GM19328 (cell line): ENCODE measurements around the gene CLDN6.
"Not testable (repeated sequence)": the region's sequence is repeated elsewhere in the genome, so short reads cannot be mapped to it uniquely, and the experiment has no call there.

Experiments
- ATAC-seq: cut with Tn5 transposase; IDR thresholded peaks from one replicate; pipeline ENCODE4 v1.9.1; 2021; ENCODE audit warnings: mild to moderate bottlenecking, moderate library complexity; ENCODE audit not compliant: unreplicated experiment

CLDN6 gene

DNA sequence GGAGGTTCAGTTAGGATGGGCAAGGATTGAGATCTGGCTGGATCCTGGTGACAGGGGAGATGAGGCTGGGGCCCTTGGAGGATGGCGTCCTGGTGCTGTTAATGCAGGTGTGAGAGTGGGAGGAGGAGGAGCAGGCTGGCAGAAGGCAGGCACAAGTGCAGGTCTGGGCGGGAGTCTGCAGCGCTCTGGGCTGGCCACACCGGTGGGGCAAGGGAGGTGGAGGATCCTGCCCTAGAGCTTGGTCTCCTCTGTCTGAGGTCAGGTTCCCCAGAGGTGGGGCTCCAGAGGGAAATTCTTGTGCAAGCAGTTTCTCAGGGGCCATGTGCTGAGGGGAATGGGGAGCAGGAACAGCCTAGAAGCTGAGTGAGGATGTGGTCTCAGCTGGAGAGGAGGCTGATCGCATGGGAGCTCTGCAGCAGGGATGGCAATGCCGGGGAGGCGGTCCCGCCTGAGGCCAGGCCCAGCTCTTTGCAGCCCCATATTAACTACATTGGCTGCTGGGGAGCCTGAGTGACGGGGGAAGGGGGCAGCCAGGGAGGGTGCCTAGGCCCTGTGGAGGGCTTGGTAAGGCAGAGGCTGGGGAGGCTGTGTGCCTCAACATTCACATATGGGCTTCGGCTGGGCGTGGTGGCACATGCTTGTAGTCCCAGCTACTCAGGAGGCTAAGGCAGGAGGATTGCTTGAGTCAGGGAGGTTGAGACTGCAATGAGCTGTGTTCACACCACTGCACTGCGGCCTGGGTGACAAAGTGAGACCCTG, 34.8 kb upstream of the CLDN6 start:
- ATAC-seq = not testable (repeated sequence)

DNA sequence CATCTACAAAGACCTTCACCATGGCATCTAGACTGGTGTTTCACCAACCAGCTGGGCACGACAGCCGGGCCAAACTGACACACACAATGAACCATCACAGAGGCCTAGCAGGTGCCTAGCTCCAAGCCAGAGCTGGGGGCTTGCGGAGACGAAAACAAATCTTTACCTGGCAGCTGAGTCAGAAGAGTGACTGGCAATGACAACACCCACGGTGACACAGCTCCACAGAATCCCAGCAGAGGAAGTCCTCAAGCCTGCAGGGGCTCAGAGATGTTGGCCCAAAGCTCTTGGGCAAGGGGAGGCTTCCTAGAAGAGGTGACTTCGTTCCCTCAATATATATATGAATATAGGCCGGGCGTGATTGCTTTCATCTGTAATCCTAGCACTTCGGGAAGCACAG, 33.5 kb upstream of the CLDN6 start:
- no peak for ATAC-seq

DNA sequence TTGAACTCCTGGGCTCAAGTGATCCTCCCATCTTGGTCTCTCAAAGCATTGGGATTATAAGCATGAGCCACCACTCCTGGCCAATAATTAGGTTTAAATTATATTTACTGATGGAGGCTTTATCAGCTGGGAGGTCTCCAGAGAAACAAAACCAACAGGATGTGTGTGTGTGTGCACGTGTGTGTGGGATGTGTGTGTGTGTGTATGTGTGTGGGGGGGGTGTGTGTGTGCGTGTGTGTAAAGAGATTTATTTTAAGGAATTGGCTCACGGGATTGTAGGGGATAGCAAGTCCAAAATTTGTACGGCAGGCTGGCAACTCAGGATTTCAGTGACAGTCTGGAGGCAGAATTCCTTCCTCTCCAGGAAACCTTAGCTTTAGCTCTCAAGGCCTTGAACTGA, 33.0 kb upstream of the CLDN6 start:
- no peak for ATAC-seq

DNA sequence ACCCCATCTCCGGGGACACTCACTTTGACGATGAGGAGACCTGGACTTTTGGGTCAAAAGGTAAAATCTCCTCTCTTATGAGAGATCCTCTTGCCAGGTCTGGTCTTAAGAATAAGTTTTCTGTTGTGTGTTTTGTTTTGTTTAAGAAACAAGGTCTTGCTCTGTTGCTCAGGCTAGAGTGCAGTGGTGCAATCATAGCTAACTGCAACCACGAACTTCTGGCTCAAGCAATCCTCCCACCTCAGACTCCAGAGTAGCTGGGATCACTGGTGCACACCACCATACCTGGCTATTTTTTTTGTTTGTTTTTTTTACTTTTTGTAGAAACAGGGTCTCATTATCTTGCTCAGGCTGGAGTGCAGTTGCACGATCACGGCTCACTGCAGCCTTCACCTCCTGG, 32.5 kb upstream of the CLDN6 start:
- no peak for ATAC-seq

DNA sequence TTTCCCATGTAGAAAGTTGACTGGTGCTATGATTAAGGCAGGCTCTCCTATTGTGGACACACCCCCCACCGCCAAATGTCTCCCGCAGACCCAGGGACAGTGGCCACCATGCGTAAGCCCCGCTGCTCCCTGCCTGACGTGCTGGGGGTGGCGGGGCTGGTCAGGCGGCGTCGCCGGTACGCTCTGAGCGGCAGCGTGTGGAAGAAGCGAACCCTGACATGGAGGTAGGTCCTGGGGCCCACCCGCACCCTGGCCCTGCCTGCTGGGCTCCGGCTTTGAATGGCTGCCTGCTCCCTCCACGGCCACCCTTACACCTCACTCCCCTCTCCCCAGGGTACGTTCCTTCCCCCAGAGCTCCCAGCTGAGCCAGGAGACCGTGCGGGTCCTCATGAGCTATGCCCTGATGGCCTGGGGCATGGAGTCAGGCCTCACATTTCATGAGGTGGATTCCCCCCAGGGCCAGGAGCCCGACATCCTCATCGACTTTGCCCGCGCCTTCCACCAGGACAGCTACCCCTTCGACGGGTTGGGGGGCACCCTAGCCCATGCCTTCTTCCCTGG, 32.0 kb upstream of the CLDN6 start:
- no peak for ATAC-seq

DNA sequence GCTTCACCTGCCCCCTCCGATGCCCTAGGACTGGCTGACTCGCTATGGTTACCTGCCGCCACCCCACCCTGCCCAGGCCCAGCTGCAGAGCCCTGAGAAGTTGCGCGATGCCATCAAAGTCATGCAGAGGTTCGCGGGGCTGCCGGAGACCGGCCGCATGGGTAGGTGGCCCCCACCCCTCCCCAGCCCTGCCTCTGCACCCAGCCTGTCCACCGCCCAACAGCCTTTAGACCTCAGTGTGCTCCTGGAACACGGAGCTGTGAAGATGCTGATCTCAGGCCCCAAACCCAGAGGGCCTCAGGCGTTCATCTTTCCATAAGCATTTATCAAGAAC, 29.4 kb upstream of the CLDN6 start:
- ATAC-seq = no peak

DNA sequence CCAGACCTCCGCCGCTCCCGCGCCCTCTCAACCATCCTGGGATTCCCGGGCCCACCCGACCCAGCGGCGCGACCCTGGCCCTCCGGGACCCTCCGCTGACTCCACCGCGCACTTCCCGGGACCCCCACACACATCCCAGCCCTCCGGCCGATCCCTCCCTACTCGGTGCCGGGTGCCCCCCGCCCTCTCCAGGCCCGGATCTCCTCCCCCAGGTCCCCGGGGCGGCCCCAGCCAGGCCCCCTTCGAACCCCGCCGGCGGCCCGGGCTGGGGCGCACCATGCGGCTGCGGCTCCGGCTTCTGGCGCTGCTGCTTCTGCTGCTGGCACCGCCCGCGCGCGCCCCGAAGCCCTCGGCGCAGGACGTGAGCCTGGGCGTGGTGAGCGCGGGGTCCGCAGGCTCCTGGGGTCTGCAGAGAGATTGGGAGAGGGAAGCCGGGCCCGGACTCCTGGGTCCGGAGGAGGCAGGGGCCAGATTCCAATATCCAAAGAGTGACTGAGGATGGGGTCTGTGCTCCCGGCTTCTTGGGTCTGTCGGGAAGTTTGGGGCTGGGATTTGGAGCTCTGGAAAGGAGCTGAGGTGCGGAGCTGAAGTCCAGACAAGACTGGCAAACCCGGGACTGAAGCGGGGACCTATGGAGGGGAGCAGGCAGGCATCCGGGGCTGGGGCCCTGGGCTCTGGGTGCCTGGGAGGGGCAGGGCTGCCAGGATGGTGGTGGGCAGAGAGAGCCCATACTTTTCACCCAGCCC, 28.8 kb upstream of the CLDN6 start:
- no peak for ATAC-seq

DNA sequence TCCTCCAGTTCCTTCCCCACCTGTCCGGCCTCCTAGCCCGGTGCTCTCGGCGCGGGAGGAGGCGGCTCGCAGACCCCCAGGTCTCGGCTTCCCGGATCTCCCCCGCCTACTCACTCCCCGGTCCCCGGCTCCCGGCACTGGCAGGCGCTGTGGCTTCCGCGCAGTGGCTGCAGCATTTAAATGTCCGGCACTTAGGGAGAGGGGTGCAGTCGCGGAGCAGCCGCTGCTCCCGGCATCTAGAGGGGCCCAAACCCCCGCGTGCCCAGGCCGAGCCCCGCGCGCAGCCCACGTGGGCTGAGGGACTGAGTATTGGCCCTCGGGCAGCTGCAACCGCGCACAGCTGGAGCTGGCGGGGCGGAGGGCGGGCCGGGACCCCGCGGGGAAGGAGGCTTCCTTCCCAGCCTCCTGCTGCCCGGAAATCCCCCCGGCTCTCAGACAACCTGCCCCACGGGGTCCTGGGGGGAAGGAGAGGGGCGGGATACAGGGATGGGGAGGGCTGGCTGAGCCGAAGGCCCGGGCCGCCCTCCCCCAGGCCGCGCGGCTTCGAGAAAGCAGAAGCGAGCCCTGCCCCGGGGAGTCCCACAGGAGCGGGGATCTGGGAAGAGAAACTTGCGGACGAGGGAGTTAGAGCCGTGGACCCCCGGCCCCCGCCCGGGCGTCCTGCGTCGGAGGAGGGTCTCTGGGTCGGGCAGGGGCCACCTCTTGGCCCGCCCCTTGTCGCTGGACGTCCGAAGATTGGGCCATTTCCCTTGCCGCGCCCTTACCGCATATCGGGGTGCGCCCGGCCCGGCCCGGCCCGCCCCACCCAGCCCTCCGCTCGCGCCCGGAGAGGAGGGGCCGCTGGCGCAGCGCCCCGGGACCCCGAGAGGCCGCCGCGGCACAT, 28.0 kb upstream of the CLDN6 start, which contains the start of gene MMP25:
TSS of gene MMP25 (plus strand) at position 804 of the 883 bp plus-strand sequence. CDS start 357 bp downstream, outside the sequence.
- no peak for ATAC-seq

DNA sequence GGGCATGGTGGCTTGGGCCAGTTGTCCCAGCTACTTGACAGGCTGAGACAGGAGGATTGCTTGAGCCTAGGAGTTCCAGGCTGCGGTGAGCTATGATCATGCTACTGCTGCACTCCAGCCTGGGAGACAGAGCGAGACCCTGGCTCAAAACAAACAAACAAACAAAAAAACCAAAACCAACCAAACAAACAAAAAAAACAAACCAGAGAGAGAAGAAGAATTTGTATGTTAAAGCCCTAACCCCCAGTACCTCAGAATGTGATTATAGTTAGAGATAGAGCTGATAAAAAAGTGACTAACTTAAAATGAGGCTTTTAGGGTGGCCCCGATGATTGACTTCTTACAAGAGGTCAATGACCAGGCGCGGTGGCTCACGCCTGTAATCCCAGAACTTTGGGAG, 26.7 kb upstream of the CLDN6 start:
- no peak for ATAC-seq

DNA sequence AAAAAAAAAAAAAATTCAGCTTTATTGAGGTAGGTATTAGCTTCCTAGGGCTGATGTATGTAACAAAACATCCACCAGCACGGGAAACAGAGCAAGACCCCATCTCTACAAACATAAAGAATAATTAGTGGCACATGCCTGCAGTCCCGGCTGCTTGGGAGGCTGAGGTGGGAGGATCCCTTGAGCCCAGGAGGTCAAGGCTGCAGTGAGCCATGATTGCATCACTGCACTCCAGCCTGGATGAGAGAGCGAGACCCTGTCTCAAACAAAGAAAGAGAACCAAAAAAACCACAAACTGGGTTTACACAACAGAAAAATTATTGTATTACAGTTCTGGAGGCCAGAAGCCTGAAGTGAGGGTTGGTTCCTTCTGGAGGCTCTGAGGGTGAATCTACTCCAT, 24.4 kb upstream of the CLDN6 start:
- no peak for ATAC-seq

DNA sequence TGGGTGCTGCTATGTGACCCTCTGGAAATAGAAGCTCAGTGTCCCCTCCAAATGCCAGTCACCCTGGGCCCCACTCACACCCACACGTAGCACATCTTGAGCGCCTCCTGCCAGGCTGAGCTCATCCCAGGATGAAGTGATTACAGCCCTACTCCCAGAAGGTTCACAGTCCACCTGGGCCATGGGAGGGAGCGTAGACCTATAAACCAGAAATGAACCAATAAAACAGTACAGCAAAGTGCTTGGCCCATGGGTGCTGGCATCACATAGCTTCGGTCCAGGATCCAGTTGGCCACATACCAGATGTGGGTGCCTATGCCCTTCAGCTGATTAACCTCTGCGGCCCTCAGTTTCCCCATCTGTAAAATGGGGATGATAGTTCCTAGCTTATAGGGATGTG, 20.9 kb upstream of the CLDN6 start:
- no peak for ATAC-seq

DNA sequence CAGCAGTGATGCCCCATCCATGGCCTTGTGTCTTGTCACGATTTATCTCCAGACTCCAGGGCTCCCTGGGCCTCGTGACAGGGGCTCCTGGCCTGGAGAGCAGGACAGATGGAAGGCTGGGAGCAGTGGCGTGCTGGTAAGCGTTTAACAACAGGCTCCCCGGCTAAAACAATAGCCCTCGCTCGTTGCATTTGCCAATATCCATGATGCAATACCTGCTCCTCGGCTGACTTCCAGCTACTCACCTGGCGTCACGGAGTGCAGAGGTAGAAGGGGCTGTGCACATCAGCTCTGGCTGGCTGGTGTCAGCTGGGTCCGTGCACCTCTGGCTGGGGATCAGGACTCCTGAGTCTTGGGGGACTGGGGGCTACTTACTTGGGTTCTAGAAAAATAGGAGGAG, 20.3 kb upstream of the CLDN6 start:
- no peak for ATAC-seq

DNA sequence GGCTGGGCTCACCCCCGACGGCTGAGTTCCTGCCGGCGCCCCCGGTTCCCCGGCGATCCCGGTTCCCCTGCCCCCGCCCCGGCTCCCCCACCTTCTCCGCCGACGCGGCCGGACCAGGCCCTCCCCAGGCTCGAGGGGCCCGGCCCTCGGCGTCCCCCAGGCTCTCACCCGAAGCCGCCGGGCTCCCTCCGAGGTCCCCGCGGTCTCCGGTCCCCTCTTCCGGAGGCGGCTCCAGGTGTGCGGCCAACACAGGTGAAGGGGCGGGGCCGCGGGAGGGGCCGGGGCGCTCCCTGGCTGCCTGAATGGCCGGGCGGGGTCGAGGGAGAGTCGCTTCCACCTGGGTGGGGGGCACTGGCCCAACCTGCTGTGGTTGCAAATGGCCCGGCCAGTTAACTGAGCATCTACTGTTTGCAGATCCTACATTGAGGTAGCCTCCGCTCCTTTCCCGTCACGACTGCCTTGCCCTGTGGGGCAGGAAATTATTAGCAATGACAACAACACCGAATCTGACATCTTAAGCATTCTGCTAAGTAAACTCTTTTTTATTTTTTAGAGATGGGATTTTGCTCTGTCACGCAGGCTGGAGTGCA, 18.8 kb upstream of the CLDN6 start, which contains the start of gene BICDL2:
TSS of gene BICDL2 (minus strand) at position 219 of the 590 bp plus-strand sequence. CDS start 1,448 bp downstream, outside the sequence.
- no peak for ATAC-seq

DNA sequence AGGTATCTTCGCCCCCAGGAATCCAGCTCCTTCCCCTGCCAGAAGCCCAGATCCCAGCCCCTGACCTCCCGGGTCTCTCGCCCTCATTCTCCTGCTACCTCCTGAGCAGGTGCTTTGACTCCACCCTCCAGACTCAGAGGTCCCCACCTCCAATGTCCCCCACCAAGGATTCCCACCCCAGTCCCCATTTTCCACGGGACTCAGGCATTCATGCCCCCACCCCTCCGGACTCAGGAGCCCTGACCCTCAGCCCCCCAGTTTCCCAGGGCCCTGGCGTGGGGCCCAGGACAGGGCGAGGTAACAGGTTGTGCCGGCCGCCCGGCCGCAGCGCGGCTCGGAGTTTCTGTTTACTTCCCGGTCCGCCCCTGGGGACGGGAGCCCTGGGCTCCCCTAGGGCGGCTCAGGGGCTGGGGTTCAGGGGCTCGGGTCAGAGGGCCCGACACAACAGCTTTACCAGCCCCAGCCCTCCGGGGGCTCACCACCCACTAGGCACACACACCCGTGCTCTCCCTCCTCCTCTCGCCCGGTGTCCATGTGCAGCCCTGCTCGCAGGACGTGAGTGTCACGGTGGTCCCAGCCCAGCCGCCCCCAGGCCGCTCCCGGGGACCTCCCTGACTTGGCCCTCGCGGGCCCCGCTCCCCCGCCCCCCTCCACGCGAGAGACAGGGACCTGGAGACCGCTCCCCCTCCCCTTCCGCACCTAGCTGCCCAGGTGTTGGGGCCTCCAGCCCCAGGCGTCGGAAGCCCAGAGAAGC, 18.2 kb upstream of the CLDN6 start:
- ATAC-seq = no peak

DNA sequence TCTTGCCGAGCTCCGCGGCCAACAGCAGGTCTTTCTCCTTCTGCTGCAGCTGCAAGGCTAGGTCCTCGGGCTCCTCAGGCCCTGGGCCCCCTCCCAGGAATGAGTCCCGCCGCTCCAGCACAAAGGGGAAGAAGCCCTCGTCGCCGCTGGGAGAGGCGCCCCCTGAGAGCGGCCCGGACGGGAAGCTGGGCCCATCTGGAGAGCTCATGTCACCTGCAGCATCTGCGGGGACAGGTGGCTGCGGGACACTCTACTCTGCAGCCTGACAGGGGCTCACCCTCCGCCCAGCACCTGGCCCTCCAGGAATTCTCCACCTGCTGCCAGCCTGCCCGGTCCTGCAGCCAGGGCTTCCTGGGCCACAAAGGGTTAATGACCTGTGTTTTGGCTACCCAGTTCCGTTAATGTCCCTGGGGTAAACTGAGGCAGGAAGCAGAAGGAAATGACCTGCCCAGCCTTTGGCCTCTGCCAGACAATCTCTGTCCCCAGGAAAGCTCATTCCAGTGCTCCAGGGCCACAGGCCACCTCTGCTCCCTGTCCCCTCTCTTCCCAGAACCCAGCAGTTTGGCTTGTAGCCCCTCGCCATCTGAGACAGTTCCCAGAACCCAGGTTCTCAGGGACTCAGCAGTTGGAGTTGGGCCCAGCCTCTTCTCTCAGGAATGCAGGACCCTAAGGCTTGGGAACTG, 17.4 kb upstream of the CLDN6 start:
- ATAC-seq = no peak

DNA sequence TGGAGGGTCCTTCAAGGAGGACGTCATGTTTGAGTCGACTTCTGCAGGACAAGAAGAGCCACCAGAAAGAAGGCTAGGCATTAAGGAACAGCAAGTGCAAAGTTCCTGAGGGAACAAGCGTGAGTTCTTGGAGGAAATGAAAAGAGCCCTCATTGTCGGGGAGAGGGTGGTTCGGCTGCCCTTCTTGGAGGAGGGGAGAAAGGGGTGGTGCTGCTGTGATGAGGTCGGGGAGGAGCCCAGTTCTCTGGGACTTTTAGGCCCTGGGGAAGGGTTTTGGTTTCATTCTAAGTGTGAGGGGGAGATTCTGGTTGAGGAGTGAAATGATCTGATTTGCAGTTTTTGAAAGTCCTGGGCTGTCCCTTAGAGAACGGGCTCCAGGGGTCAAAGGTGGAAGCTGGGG, 14.6 kb upstream of the CLDN6 start:
- ATAC-seq = no peak

DNA sequence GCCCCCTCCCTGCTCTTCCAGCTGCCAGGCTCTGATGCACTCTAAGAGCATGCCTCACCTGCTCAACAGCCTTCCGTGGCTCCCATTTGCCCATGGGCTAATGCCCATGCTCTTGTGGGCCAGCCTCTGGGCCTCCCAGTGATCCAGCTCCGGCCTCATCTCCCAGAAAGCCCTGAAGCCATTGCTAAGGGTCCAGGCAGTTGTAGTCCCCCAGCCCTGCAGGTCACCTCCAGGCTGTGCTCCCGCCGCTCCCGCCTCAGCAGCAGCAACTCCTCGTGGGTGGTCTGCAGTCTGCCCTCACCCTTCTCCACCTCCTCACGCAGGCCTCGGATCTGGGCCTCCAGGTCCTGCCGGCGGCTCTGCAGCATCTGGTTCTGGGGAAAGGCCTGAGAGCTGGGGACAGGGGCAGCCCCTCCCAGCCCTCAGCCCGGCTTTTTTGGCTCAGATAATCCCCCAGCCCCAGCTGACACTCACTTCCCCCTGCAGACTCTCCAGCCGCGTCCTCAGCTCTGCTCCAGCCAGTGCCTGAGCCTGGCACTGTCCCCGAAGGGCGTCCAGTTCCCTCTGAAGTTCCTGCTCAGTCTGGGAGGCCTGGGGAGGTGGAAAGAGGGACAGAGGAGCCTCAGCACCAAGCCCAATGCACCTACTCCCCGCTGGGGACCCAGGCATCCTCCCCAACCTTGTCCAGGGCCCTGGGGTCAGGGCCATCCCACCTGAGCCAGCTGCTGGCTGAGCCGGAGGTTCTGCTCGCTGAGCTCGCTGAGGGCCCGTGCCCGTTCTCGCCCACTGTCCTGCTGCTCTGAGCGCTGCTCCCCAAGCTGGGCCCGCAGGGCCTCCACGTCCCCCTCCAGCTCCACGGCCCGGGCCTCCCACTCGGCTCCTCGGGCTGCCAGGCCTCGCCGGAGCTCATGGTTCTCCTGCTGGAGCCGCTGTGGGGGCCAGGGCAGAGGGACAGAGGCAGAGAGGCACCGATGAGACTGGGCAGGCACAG, 12.5 kb upstream of the CLDN6 start:
- no peak for ATAC-seq
